Bone marrow (tissue), 2 donors: Measurements from ENCODE around the gene LHPP.
A peak's percentile ranks its signal among the peaks of the same experiment; 100 is the strongest.
"Not testable (repeated sequence)": the region's sequence is repeated elsewhere in the genome, so short reads cannot be mapped to it uniquely, and the experiment has no call there.

Source experiments
- DNase-seq, 2 donors: peaks; one replicate each; lab custom pipeline; 2025; lab: John Stamatoyannopoulos, UW

Gene LHPP

DNA sequence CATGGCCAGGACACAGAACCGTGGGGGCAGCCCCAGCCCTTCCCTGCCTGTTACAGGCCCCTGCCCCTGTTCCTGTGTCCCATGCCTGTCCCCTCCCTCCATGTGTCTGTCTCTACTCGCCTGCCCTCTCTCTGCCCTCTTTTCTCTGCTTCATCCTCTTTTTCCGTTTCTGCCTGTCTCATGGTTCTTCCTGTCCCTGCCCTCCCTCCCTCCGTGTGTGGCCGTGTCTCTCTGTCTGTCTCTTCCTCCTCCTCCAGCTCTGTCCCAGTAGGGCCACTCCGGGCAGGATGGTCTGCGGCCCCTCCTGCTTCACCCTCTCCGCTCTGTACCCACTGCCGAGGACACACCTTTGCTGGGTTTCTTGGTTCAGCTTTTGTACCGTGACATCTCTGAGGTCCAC lies 145.2 kb downstream of the LHPP start:
- no peak for DNase-seq

DNA sequence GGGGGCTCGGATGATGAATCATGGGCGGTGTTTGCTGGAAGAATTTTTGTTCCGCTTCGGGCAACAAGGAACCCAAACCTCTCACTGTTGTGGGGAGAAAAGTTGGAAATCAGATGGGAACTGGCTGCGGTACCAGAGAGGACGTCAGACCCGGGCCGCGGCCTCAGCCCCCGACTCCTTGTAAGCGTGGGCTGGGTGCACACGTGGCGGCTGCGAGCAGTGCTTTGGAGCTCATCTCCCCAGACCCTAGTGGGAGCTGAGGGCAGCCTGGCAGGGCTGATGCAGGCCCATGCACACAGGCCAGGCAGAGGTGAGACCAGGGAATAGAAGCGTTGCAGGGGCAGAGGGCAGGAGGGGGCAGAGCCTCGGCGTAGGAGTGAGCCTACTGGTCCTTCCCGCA lies 146.1 kb downstream of the LHPP start:
- no peak for DNase-seq

DNA sequence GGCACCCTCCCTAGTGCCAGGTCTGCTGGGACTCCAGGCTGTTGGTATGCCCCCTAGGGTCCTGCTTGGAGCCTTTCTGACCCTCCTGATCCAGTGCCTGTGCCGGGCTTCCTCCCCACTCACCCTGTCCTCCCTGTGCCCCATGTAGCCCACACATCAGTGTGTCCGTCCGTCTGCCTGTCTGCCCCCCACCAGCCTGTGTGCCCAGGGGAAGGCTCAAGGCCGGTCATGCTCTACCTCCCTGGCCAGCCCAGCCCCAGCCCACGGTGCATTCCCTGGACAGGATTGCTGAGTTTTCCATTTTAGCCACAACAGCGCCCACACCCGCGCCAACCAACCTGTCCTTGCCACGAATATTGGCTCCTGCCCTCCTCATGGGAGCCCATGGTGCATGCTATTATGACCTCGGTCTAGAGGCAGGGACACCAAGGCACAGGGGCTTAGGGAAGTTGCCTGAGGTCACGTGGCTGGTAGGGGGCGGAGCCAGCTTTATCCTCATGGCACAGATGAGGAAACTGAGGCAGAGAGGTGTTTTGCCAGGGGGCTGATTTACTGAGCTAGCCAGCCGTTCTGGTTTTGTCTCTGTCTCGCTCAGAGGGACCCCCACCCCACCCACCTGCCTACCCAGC lies 146.6 kb downstream of the LHPP start:
- DNase-seq, result no peak

DNA sequence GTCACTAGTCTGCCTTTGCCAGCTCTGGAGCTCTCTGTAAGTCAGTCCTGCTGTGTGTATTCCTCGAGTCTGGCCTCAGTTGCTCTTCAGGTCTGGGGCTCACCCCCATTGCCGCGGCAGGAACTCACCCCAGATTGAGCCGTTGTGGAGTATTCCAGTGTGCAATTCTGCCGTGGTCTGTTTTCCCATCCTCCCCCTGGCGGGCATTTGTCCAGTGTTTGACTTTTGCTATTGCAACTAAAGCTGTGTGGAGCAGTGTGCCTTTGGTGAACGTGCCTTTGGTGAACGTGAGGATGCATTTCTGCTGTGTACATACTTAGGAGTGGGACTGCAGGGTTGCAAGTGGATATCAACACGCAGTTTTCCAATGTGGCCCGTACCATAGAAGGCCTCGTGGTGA lies 148.1 kb downstream of the LHPP start:
- DNase-seq, result no peak

DNA sequence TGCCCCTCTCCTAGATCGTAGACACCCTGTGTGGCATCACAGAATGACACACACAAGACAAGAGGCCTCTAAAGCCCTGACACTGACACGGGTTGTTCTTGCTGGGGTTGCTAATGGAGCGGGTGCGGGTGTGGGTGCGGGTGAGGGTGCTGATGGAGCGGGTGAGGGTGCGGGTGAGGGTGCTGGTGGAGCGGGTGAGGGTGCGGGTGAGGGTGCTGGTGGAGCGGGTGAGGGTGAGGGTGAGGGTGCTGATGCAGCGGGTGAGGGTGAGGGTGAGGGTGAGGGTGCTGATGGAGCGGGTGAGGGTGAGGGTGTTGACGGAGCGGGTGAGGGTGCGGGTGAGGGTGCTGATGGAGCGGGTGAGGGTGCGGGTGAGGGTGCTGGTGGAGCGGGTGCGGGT lies 148.6 kb downstream of the LHPP start:
- DNase-seq, result not testable (repeated sequence)

DNA sequence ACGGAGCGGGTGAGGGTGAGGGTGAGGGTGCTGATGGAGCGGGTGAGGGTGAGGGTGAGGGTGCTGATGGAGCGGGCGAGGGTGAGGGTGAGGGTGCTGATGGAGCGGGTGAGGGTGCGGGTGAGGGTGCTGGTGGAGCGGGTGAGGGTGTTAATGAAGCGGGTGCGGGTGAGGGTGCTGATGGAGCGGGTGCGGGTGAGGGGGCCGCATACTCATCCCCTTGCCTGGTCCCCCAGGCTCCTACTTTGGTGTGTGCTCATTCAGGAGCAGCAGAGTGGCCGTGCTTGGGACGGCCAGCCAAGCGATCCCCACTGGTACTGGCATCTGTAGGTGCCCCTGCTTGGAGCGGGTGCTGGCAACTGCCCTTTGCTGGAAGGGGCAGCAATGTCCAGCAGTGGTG lies 149.2 kb downstream of the LHPP start:
- not testable (repeated sequence) for DNase-seq

DNA sequence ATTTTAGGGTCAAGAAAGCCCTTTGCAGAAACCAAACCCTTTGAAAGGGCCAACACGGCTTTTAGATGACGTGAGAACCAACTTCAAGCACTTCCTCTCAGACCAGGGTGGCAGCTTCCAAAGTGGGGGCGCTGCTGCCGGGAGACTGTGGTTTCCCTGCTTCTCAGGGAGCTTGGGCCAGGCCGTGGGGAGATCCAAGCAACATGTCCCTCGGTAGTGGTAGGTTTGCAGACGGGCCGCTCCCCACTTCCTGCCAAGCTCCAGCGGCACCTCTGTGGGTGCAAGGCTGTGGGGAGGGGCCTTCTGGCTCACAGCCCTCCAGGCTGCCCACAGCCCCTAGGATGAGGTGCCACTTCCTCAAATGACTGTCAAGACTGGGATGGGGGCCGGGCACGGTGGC lies 150.1 kb downstream of the LHPP start:
- DNase-seq, result peak; percentile 33 to 81

DNA sequence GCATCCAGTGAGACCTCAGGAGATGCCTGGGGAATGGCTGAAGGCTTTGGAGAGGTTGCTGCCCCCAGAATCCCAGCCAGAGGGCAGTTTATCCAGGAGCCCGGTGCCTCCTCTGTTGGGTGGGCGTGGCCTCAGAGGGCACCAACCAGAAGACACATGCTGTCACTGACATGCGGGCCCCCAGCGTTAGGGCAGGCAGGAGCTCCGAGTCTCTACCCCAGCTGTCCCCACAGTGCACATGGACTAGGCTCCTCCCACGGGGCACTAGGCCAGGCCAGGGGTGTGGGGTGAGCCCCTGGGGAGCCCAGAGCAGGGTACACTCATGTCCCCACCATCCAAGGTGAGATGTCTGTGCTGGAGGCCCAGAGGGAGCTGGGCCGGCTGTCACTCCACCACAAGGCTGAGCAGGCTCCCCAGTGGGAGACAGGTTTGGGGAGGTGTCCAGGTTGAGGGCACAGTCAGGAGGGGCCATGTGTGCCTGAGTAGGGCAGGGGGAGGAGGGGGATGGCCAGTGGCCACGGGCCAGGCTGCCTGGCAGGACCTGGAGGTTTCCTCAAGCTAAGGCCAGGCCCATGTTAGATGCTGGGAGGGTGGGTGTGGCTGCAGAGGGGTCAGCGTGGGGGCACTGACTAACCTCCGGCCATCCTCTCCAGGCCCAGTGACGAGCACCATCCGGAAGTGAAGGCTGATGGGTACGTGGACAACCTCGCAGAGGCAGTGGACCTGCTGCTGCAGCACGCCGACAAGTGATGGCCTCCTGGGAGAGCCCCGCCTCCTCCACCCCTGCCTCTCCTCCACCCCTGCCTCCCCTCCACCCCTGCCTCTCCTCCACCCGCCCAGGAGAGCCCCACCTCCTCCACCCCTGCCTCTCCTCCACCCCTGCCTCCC lies 151.2 kb downstream of the LHPP start:
- DNase-seq, result no peak

DNA sequence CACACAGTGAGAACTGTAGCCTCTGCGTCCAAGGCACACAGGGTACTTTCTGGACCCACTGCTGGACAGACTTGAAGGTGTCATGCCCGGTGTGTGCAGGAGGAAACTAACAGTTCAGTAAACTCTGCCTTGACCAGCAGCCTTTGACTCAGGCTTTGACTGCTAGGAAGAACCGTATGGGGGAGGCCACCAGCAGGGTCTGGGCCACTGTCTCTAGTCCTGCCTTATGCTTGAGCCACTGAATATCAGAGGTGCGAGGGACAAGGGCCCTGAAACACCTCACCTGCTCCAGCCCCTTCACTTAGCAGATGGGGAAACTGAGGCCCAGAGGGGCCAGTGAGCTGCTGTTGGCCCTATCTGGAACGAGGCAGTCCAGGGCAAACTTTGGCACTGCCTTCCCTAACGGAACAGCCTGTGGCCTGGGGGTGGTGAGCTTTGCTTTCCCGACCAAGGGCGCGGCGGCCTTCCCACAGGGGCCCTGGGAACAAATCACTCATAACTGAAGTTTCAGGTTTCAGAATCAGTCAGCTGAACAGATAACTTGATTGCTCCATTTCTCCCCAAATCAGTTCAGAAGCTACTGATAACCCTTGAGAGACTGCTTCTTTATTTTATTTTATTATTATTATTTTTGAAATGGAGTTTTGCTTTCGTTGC lies 152.5 kb downstream of the LHPP start:
- DNase-seq, result no peak

DNA sequence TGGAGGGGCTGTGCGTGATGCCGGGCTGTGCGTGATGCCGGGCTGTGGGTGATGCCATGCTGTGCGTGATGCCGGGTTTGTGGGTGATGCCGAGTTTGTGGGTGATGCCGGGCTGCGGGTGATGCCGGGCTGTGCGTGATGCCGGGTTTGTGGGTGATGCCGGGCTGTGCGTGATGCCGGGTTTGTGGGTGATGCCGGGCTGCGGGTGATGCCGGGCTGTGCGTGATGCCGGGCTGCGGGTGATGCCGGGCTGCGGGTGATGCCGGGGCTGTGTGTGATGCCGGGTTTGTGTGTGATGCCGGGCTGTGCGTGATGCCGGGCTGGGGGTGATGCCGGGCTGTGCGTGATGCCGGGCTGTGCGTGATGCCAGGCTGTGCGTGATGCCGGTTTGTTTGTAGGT lies 153.6 kb downstream of the LHPP start:
- no peak for DNase-seq

DNA sequence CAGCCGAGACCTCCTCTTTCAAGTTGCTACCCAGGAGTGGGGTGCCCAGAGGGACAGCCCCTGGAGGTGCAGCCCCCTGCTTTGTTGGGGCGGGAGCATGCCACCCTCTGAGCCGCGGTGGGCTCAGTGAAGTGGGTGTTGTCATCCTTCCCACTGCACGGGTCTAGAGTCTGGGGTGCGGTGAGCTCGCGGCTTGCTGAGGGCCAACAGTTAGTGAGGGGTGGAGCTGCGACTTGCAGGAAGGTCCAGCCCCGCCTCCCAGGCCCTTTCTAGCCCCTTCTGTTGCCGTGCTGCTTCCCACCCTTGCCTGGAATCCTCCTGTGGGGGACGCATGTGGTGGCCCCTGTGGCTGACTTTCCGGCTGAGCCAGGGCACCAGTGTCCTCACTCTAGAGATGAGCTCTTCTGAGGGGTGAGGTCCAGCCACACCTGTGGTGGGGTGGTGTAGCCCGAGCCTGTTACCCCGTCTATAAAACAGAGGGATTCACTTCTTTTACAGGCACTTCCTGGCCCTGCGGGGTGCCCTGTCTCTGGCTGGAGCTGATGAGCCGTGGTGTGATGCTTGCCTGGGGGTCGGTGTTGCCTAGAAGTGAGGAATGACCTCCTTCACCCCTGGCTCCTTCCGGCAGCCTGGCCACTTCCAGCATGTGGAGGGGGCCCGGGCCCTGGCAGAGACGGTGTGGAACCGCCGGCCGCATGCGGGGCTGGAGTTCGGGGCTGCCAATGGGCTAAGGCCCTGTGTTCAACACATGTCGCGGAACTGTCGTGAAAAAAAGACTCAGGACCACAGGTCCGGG lies 154.6 kb downstream of the LHPP start:
- no peak for DNase-seq

DNA sequence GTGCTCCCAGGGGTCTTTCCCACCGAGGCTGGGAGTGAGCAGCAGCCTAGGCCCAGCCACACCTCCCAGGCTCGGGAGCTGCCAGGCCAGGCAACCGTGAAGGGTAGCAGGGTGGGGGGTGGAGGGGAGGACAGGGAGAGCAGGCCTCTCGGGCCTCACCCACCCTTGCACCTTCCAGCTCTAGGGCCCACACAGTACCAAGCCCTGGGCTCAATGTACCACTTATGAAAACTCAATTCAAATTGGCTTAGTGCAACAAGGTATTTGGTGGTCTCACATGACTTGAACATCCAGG lies 155.2 kb downstream of the LHPP start:
- DNase-seq, result no peak

DNA sequence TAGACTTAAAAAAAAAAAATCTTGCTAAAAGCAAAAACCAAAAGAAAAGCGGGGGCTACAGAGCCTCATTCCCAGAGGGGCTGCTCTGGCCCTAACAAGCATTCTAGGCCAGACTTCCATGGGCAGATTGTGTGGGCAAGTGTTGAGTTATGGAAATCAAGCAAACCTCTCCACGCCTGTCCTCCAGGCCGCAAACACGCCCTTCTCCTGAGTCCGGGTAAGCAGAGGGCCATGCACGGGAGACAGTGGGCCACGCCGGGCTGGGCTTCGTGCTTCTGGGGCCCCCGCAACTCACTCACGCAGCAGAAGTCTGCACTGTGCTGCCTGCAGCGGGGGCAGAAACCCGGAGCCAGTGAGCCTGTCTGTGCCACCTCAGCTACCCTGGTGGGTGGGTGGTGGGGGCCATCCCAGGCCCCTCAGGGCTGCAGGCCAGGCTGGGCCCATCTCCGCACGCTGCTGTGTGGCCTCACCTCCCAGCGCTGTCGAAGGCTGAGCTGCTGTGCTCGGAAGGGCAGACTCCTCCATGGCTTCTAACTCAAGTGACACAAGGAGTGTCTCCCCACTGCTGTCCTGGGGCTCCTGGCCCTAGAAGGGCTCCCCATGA lies 156.9 kb downstream of the LHPP start:
- no peak for DNase-seq

DNA sequence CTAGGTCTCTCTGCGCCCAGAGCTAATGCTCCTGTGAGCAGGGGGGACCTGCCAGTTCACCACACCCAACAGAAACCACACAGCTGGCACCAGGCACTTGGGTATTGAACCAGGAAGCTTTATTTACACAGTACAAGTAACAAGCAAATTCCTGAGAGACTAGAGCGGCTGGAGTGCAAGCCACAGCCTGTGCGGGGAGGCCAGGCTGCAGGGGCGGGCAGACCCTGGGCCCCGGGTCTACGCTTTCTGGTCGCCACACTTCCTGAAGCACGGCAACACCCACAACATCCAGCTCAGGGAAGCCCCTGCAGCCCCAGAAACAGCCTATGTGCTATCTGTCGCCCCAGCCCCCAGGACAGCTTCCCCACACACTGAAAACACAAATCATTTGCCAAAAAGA lies 157.6 kb downstream of the LHPP start:
- DNase-seq, result peak in 1 of 2 donors; percentile 44

DNA sequence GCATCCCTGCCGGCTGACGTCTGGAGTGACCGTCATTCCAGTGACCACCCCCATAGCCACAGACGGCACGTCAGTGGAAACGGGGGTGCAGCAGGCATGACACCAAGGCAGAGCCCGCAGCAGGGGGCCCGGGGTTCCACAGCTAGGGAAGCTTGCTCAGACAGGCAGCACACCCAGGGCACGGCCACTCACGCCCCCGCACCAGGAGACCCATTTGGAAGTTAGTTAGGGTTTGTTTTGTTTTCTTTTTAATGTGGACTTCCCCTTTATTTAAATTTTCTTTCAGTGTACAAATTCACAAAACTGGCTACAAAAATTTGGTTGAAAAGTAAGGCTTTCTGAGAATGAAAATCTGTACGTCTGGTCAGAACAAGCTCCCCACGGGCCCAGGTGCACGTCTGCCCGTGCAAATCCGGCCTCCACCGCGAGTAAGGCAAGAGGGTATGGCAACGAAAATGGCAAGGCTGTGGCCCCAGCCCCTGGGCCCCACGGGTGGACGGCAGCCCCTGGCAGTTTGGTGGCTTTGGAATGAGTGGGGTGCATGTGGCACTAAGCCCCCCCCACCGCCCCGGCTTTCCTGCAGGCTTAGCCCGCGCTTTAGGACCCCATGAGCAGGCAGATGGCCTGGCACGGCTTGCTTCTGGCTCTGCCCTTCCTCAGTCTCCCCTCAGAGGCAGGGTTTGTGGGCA lies 158.3 kb downstream of the LHPP start:
- peak in 1 of 2 donors; percentile 35 for DNase-seq

DNA sequence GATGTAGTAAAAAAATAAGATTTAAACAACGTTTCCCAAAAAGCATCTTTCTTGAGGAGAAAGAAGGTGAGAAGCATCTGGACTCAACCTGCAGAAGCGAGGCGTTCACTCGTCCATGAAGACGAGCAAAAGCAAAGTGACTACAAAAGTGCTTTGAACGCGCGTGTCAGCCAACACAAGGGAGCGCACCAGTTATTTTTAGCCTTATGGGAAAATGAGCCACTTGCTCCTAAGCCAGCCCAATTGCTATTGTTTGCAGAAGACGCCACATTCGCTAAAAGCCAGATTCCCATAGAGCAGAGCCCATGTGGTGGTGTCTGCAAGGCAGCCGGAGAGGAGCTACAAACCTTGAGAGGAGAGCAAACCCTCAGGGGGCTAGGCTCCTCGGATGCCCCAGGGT lies 160.0 kb downstream of the LHPP start:
- DNase-seq, result no peak

DNA sequence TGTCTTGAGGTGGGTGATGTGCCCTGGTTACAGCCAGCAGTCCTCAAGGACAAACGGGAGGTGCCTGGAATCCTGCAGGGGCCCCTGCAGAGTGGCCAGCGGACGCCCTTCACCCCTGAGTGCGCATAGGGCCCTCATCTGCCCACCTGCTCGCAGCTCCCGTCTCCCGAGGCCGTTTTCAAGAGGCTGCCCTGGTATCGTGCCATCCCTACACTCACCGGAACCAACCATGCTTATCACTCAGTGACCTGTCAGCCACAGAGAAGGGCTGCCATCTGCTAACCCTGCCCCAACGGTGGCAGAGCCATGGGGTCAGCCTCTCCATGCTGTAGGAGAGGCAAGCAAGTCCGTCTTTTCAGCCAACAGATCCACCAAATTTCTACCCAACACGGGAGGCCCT lies 160.5 kb downstream of the LHPP start:
- DNase-seq, result no peak

DNA sequence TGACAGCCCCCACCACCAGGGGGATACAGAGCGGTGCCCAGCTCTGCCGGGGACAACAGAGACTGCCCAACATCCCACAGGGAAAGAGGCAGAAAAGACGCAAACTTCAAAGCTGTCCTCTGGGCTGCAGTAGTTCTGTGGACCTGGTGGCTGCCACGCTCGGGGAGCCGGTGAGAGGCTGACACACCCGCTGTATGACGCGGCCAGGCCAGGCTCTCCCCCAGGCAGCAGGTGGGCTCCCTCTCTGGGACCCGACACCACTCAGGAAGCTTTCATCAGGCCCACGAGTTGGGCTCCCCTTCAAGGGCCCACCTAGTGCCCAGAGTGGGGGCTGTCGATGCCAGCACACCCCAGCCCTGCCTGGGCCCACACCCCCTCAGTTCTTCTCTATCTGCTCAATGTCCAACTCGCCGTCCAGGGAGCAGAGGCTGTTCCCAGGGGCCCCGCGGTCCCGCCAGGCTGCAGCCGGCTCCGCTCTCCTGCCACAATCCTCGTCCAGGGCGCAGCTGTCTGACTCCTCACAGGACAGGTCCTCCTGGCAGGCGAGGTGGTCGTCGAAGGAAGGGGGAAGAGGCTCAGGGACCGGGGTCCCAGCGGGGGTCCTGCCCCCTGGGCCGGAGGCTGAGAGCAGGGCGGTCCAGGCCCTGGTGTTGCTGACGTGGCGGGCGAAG lies 161.4 kb downstream of the LHPP start:
- no peak for DNase-seq

DNA sequence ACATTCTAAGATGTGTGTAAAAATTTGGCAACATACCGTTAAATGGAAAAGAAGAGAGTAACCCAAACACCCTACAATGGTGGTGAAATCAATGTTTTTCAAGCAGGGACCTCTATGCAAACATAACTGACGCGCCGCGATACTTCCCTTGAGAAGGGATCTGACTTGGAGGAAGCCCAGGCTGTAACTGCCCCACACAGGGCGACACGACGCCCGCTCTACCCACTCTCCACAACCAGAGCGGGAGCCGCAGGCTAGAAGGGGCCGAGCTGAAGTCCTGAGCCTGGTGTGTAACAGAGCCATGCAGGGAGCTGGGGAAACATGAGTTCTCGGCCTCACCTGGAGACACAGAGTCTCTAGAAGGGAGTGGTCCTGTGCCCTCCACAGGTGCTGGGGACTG lies 162.4 kb downstream of the LHPP start:
- no peak for DNase-seq

DNA sequence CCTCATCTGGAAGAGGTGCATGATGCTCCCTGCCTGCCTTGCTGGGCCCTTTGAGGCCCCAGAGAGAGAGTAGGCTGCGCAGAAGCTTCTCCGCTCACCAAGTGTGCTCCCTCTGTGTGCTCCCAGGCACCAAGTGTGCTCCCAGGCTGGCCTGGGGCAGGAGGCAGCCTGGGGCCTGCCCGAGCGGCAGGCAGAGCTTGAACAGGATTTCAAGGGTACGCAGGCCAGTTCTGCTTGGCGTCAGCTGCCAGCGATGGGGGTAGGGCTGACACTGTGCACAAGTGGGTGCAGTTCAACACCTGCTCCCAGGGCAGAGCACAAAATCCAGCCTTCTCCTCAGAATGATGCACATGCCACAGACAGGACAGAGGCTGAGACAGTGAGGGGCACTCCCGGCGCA lies 162.8 kb downstream of the LHPP start:
- DNase-seq, result no peak

DNA sequence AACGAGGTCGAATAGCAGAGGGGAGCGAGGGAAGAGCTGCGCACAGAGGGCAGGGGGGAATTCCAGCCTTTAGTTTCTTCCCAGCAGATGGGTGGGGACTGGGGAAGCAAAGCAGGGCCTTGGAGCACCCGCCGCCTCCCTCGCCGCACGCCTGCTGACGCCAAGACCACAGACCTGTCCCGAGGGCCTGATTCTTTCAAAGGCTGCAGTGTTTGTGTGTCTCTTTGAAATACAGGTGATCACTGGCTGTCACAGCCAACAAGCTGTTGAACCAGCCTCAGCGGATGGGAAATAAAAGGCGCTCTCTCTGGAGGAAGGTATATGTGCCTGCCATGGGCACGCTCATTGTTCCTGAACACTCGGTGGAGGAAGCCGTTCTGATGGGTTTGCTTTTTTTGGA lies 163.3 kb downstream of the LHPP start:
- DNase-seq, result no peak
